ENCODE results near the gene HACE1. TPM values are rescaled to one million over a fixed set of nuclear protein-coding genes. Genes with fewer than 3 reads are reported as not detected.

Gene HACE1
- total RNA-seq, 4 donors from 2014 or later = 15.7 to 23.3 (median 21.0) TPM

GRCh38 chr6:104843229-104843628 is 16.5 kb downstream of the HACE1 start:
- TF ChIP-seq CTCF (IDR thresholded peaks at IDR 0.05; ENCODE audit: low read depth) = no peak

GRCh38 chr6:104837158-104837557 is 22.6 kb downstream of the HACE1 start:
- TF ChIP-seq CTCF (IDR thresholded peaks at IDR 0.05; ENCODE audit: low read depth) = no peak

GRCh38 chr6:104835782-104836181 is 23.9 kb downstream of the HACE1 start:
- no peak for TF ChIP-seq CTCF (IDR thresholded peaks at IDR 0.05; ENCODE audit: low read depth)

- no peak for TF ChIP-seq CTCF (IDR thresholded peaks at IDR 0.05; ENCODE audit: low read depth)
Measured at GRCh38 chr6:104829183-104829958, 30.3 kb downstream of the HACE1 start.

- TF ChIP-seq CTCF (IDR thresholded peaks at IDR 0.05; ENCODE audit: low read depth) = no peak
Measured at GRCh38 chr6:104828478-104828877, 31.2 kb downstream of the HACE1 start.

GRCh38 chr6:104816125-104816524 is 43.6 kb downstream of the HACE1 start:
- no peak for TF ChIP-seq CTCF (IDR thresholded peaks at IDR 0.05; ENCODE audit: low read depth)

- no peak for TF ChIP-seq CTCF (IDR thresholded peaks at IDR 0.05; ENCODE audit: low read depth)
Measured at GRCh38 chr6:104814743-104815142, 45.0 kb downstream of the HACE1 start.

Measured in subcutaneous adipose tissue (tissue), 4 donors.